Measurements from ENCODE around the gene HPCAL1. TPM values are rescaled to one million over a fixed set of nuclear protein-coding genes. Genes with fewer than 3 reads are reported as not detected.

HPCAL1 gene
- total and polyA plus RNA-seq, 2 donors (not counting 1 experiment from before 2014, with no cell fraction given): 60.3 to 65.1 TPM

- no peaks in the 10 kb centered on the region for H3K9me3 Mint-ChIP-seq (ENCODE audit: insufficient read depth)
- H3K9me3 ChIP-seq (ENCODE audit: control extremely low read depth in 1 of 3, control insufficient read depth in 2 of 3, insufficient read depth in 1 of 3, low read length in 2 of 3): no peaks in the 10 kb centered on the region
- ATAC-seq (ENCODE audit: low read depth) (no peak), DNase-seq (no peak)
- ChIA-PET CTCF (no interaction called here), POLR2A (no interaction called here)
- H3K4me3 Mint-ChIP-seq: no peak overlapping the region
- H3K36me3 ChIP-seq (replicated peaks in 1 of 2; ENCODE audit: control extremely low read depth in 1 of 2, control insufficient read depth in 1 of 2, extremely low read depth in 1 of 2, insufficient read depth in 2 of 2, low read length in 1 of 2): peaks cover 0 to 17% of the 10 kb centered on the region in 2 experiments
- H3K4me1 ChIP-seq (ENCODE audit: control insufficient read depth in 2 of 2, insufficient read depth in 2 of 2, low read length in 2 of 2): no peaks in the 10 kb centered on the region
- no peaks in the 10 kb centered on the region for H3K27me3 ChIP-seq (replicated peaks in 1 of 4; ENCODE audit: control extremely low read depth in 1 of 4, control insufficient read depth in 3 of 4, insufficient read depth in 4 of 4, low read length in 3 of 4)
- H3K27ac ChIP-seq (ENCODE audit: low read length in 2 of 2): no peak overlapping the region
- H3K4me1 Mint-ChIP-seq: peaks cover 16% of the 10 kb centered on the region
- H3K27me3 Mint-ChIP-seq: no peaks in the 10 kb centered on the region
- H3K4me2 ChIP-seq (replicated peaks; ENCODE audit: low read depth, low read length, poor library complexity, severe bottlenecking): no peak overlapping the region
- intact Hi-C loops (cut with micrococcal nuclease): no loop called here
- peaks cover 73% of the 10 kb centered on the region for H4K20me1 ChIP-seq (ENCODE audit: control insufficient read depth, insufficient read depth, low read length, poor library complexity, severe bottlenecking)
- no peak for TF ChIP-seq EZH2 (IDR thresholded peaks at IDR 0.05; ENCODE audit: borderline replicate concordance, insufficient read depth, low read depth, low read length, poor library complexity, severe bottlenecking)
- TF ChIP-seq CTCF (IDR thresholded peaks at IDR 0.05): no peak
- H2AFZ ChIP-seq (ENCODE audit: insufficient read depth, low read depth, low read length, poor library complexity, severe bottlenecking): no peak overlapping the region
- peaks cover 91% of the 10 kb centered on the region for H3K79me2 ChIP-seq (ENCODE audit: control insufficient read depth, insufficient read depth, low read length)
- no peak overlapping the region for H3K4me3 ChIP-seq (ENCODE audit: control extremely low read depth in 1 of 5, extremely low read depth in 1 of 5, insufficient read depth in 1 of 5, low read depth in 2 of 5, low read length in 4 of 5)
- 95% methylated on average over 7 of the region's 8 CpGs for WGBS (ENCODE audit: insufficient coverage)
- no peak overlapping the region for H3K9ac ChIP-seq (ENCODE audit: low read length)
- H3K27ac Mint-ChIP-seq: no peak overlapping the region
Measured at GRCh38 chr2:10360460-10360849, 57.8 kb downstream of the HPCAL1 start.

- no peak for DNase-seq
- Histone ChIP-seq H3K9me3 (ENCODE audit: control extremely low read depth in 1 of 3, control insufficient read depth in 2 of 3, insufficient read depth in 1 of 3, low read length in 2 of 3) (no peaks in the 10 kb centered on the region), H3K4me2 (replicated peaks; ENCODE audit: low read depth, low read length, poor library complexity, severe bottlenecking) (no peak overlapping the region), H3K4me1 (ENCODE audit: control insufficient read depth in 2 of 2, insufficient read depth in 2 of 2, low read length in 2 of 2) (no peaks in the 10 kb centered on the region), H3K4me3 (ENCODE audit: control extremely low read depth in 1 of 5, extremely low read depth in 1 of 5, insufficient read depth in 1 of 5, low read depth in 2 of 5, low read length in 4 of 5) (no peak overlapping the region), H3K27ac (ENCODE audit: low read length in 2 of 2) (no peak overlapping the region), H3K79me2 (ENCODE audit: control insufficient read depth, insufficient read depth, low read length) (peaks cover 92% of the 10 kb centered on the region), H3K36me3 (replicated peaks in 1 of 2; ENCODE audit: control extremely low read depth in 1 of 2, control insufficient read depth in 1 of 2, extremely low read depth in 1 of 2, insufficient read depth in 2 of 2, low read length in 1 of 2) (peaks cover 0 to 17% of the 10 kb centered on the region in 2 experiments), H4K20me1 (ENCODE audit: control insufficient read depth, insufficient read depth, low read length, poor library complexity, severe bottlenecking) (peaks cover 73% of the 10 kb centered on the region), H3K9ac (ENCODE audit: low read length) (no peak overlapping the region), H2AFZ (ENCODE audit: insufficient read depth, low read depth, low read length, poor library complexity, severe bottlenecking) (no peak overlapping the region), H3K27me3 (replicated peaks in 1 of 4; ENCODE audit: control extremely low read depth in 1 of 4, control insufficient read depth in 3 of 4, insufficient read depth in 4 of 4, low read length in 3 of 4) (no peaks in the 10 kb centered on the region)
- H3K4me1 Mint-ChIP-seq: peaks cover 14% of the 10 kb centered on the region
- TF ChIP-seq EZH2 (IDR thresholded peaks at IDR 0.05; ENCODE audit: borderline replicate concordance, insufficient read depth, low read depth, low read length, poor library complexity, severe bottlenecking): no peak
- no peak for TF ChIP-seq CTCF (IDR thresholded peaks at IDR 0.05)
- H3K4me3 Mint-ChIP-seq: no peak overlapping the region
- ChIA-PET POLR2A (no interaction called here), CTCF (interaction anchor here (1.8 kb wide), 1 partner anchor 48 kb away, joined by 15 read pairs; no protein-coding TSS in a partner anchor)
- WGBS (ENCODE audit: insufficient coverage): 89% methylated on average over 15 of the region's 16 CpGs
- H3K9me3 Mint-ChIP-seq (ENCODE audit: insufficient read depth): no peaks in the 10 kb centered on the region
- ATAC-seq (ENCODE audit: low read depth): no peak
- intact Hi-C loops (cut with micrococcal nuclease): no loop called here
- no peaks in the 10 kb centered on the region for H3K27me3 Mint-ChIP-seq
- no peak overlapping the region for H3K27ac Mint-ChIP-seq
Measured at GRCh38 chr2:10360850-10361588, 58.3 kb downstream of the HPCAL1 start.
